Ovary (tissue), 3 donors: ENCODE measurements around the gene GRID1.

Experiments used
- CTCF ChIP-seq, 3 donors: fragments of 450-650 bp in 2 of 3; fragments of 200-600 bp in 1 of 3; IDR thresholded peaks; one replicate each; pipeline versions ENCODE4 v1.5.1 to v1.8.0; 2016 to 2022; ENCODE audit warnings: antibody characterized with exemption in 3 of 3, mild to moderate bottlenecking in 1 of 3
- POLR2A ChIP-seq: fragments of 450-650 bp; IDR thresholded peaks from one replicate; pipeline ENCODE4 v1.6.1; 2017; ENCODE audit warnings: antibody characterized with exemption, mild to moderate bottlenecking, moderate library complexity
- donor health status: DM: no; HTN: no; CAD: no.

GRCh38 chr10:86365346-86366032, 1.1 kb downstream of the GRID1 start:
- no peak for TF ChIP-seq CTCF (IDR thresholded peaks at IDR 0.05)
- no peak for TF ChIP-seq POLR2A
